Measurements from ENCODE around the gene ID2. TPM values are rescaled to one million over a fixed set of nuclear protein-coding genes. Genes with fewer than 3 reads are reported as not detected.

The ID2 gene
- total RNA-seq, 4 donors from 2014 or later: 329 to 437 (median 382) TPM

- TF ChIP-seq EP300 (IDR thresholded peaks at IDR 0.05; ENCODE audit: low read depth): no peak
- TF ChIP-seq POLR2AphosphoS5 (IDR thresholded peaks at IDR 0.05): no peak
- Histone ChIP-seq H3K36me3 (no peaks in the 10 kb centered on the region), H3K27me3 (peaks cover 2% of the 10 kb centered on the region), H3K4me3 (no peak overlapping the region), H3K4me1 (peaks cover 0 to 10% (median 7%) of the 10 kb centered on the region in 4 donors), H3K9me3 (no peaks in the 10 kb centered on the region), H3K27ac (no peak overlapping the region)
- no peak for DNase-seq
- WGBS, 2 donors (ENCODE audit: low coverage in 1 of 2): 66% methylated on average over 5 of the region's 5 CpGs; no CpG with 5 or more reads in 1 of the 2 donors
- intact Hi-C loops (cut with DNase I; ENCODE audit: low total_unique reads) (no loop called here), in situ Hi-C loops (cut with MboI; ENCODE audit: low pct_ligation_motif_present in 1 of 4, low pct_unique_long_range_greater_than_20kb in 1 of 4, low sequenced_read_pairs in 3 of 4) (no loop called here)
These were observed 15.3 kb downstream of the ID2 start for GRCh38 chr2:8697190-8697589.

GRCh38 chr2:8699839-8700238 lies 18.0 kb downstream of the ID2 start:
- Histone ChIP-seq H3K27ac (no peak overlapping the region), H3K9me3 (no peaks in the 10 kb centered on the region), H3K4me3 (no peak overlapping the region), H3K27me3 (no peaks in the 10 kb centered on the region), H3K36me3 (no peaks in the 10 kb centered on the region), H3K4me1 (no peaks in the 10 kb centered on the region)
- intact Hi-C loops (cut with DNase I; ENCODE audit: low total_unique reads): no loop called here
- 89 to 94% methylated on average over 3 to 7 of the region's 7 CpGs for whole genome bisulfite sequencing, 2 donors (ENCODE audit: low coverage in 1 of 2)
- DNase-seq: no peak
- TF ChIP-seq EP300 (IDR thresholded peaks at IDR 0.05; ENCODE audit: low read depth) (no peak), POLR2AphosphoS5 (IDR thresholded peaks at IDR 0.05) (no peak), CTCF (IDR thresholded peaks at IDR 0.05) (no peak), POLR2A (IDR thresholded peaks at IDR 0.05) (no peak)
- in situ Hi-C loops (cut with MboI; ENCODE audit: low pct_ligation_motif_present in 1 of 4, low pct_unique_long_range_greater_than_20kb in 1 of 4, low sequenced_read_pairs in 3 of 4): no loop called here

- Histone ChIP-seq H3K36me3 (no peaks in the 10 kb centered on the region), H3K4me3 (no peak overlapping the region), H3K9me3 (no peaks in the 10 kb centered on the region), H3K27ac (no peak overlapping the region), H3K27me3 (no peaks in the 10 kb centered on the region), H3K4me1 (no peaks in the 10 kb centered on the region)
- WGBS, 2 donors (ENCODE audit: low coverage in 1 of 2): 75 to 83% methylated on average over 4 to 16 of the region's 16 CpGs
- TF ChIP-seq EP300 (IDR thresholded peaks at IDR 0.05; ENCODE audit: low read depth) (no peak), CTCF (IDR thresholded peaks at IDR 0.05) (no peak), POLR2A (IDR thresholded peaks at IDR 0.05) (no peak), POLR2AphosphoS5 (IDR thresholded peaks at IDR 0.05) (no peak)
- in situ Hi-C loops (cut with MboI; ENCODE audit: low pct_ligation_motif_present in 1 of 4, low pct_unique_long_range_greater_than_20kb in 1 of 4, low sequenced_read_pairs in 3 of 4): no loop called here
- no peak for DNase-seq
- intact Hi-C loops (cut with DNase I; ENCODE audit: low total_unique reads): no loop called here
These were observed 20.0 kb downstream of the ID2 start for GRCh38 chr2:8701681-8702379.

GRCh38 chr2:8704906-8705305 lies 23.1 kb downstream of the ID2 start:
- WGBS, 2 donors (ENCODE audit: low coverage in 1 of 2): 44 to 71% methylated on average over 3 of the region's 3 CpGs
- Histone ChIP-seq H3K27me3 (no peaks in the 10 kb centered on the region), H3K9me3 (no peaks in the 10 kb centered on the region), H3K36me3 (no peaks in the 10 kb centered on the region), H3K4me3 (no peak overlapping the region), H3K27ac (no peak overlapping the region), H3K4me1 (peaks cover 0 to 5% (median 2%) of the 10 kb centered on the region in 4 donors)
- in situ Hi-C loops (cut with MboI; ENCODE audit: low pct_ligation_motif_present in 1 of 4, low pct_unique_long_range_greater_than_20kb in 1 of 4, low sequenced_read_pairs in 3 of 4) (no loop called here), intact Hi-C loops (cut with DNase I; ENCODE audit: low total_unique reads) (no loop called here)
- no peak for TF ChIP-seq POLR2A (IDR thresholded peaks at IDR 0.05)
- no peak for TF ChIP-seq POLR2AphosphoS5 (IDR thresholded peaks at IDR 0.05)
- no peak for TF ChIP-seq CTCF (IDR thresholded peaks at IDR 0.05)
- no peak for TF ChIP-seq EP300 (IDR thresholded peaks at IDR 0.05; ENCODE audit: low read depth)
- no peak for DNase-seq

All from transverse colon (tissue), 4 donors.